ENCODE measurements around the gene CEACAM21.

Gene CEACAM21

GRCh38 chr19:41575998-41576397, at the start of gene CEACAM21:
CEACAM21 (plus strand) TSS chr19:41576166; CDS start chr19:41576275, 109 bp downstream.
- no peak for DNase-seq (ENCODE audit: low read depth)

GRCh38 chr19:41527089-41527488, 48.9 kb upstream of the CEACAM21 start:
- no peak for DNase-seq (ENCODE audit: low read depth)

DNA sequence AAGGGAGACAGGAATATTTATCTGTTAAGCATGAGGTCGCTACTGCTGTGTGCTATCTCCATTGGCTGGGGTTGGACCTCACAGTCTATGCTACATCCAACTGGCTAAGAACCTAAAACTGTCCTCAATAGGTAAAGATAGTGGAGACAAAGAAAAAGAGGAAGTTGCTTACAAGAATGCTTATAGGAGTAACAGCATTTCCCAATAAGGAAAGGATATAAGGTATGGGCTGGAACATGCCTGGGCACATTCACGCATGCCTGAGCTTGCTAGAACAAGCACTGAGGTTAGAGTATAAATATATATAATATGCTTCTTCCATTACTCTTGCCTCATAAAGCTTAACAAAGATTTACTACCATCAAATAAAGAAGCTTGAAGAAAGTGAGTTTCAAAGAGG, 47.9 kb upstream of the CEACAM21 start:
- no peak for DNase-seq (ENCODE audit: low read depth)

DNA sequence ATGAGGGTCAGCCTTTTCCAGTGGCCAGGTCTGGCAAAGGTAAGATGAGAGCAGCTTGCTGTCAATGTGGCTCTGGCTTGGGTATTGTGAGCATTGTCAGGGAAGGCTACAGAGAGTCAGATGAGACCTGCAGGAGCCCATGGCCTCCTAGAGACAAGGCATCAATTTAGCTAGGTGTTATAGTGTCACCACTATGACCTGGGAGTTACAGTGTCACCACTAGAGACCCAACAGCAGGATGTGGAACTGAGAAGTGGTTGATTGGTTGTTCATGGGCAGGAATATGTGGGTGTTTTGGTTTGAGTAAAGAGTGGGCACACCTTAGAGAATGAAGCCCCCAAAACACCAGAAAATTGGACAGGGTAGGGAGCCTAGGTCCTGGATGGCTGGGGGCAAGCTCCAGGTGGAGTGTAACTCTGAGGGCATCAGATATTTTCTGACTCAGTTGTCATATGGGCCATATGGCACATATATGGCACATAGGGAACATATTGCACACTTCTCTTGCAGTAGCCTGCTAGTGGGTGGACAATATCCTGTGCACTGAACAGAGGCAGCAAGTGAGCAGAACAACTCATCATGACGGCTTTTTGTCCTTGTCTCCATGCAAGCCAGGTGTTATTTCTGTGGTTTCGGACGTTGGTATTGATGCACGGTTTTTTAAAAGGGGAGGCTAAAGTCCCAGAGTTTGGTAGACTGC, 46.3 kb upstream of the CEACAM21 start:
- DNase-seq (ENCODE audit: low read depth): no peak

DNA sequence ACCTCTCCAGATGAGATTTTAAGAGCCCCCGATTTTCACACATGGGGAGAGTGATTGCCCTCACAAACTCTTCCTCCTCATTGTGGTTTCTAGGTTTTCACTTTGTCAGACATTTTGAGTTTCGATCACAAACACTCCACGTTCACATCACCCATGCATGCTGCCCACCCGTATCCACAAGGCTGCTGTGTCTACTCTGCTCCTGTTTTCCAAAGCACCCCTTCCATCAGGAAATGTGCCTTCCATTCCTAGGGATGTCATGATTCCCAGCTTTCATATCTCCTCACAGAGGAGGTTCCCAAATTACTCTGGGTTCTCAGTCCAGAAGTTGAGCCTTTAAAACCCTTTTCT, 45.8 kb upstream of the CEACAM21 start:
- no peak for DNase-seq (ENCODE audit: low read depth)

GRCh38 chr19:41530761-41531301, 45.1 kb upstream of the CEACAM21 start:
- no peak for DNase-seq (ENCODE audit: low read depth)

DNA sequence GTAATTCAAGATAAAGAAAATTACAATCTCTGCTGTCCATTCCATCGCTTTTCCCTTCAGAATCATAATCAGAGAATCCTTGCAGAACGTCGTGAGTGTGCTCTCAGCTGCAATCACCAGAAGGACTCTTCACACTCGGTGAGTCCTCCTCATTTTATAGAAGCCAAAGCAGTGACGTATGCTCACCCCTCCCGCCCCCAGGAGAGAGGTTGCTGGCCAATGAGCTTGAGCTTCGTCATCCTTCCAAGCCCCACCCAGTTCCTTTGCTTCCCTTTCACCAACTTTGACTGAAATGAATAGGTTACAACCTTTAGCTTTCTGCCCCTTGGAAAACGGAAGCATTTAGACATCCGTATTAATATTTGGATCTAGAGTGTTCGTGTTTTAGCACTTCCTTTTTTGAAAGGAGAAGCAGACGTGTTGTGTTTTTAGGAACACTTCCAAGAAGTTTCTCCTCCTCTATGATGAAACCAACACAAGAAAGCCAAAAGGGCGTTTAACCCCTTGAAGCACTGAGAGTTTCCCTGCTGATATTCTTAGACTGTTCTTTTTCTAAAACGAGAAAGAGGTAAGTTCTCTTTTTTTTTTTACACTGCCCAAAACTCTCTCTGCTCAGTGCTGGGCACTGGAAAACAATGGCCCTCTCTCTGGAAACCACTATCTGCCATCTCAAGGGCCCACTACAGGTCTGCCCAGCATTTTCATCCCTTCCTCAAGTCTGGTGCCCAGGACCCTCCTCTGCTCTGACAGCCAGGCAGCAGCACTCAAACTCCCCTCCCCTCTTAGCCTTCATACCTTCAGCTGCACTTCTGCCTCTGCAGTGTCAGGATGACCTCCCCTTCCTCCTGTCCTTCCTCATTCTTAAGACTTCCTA, 44.3 kb upstream of the CEACAM21 start:
- DNase-seq (ENCODE audit: low read depth): peak; percentile 11

DNA sequence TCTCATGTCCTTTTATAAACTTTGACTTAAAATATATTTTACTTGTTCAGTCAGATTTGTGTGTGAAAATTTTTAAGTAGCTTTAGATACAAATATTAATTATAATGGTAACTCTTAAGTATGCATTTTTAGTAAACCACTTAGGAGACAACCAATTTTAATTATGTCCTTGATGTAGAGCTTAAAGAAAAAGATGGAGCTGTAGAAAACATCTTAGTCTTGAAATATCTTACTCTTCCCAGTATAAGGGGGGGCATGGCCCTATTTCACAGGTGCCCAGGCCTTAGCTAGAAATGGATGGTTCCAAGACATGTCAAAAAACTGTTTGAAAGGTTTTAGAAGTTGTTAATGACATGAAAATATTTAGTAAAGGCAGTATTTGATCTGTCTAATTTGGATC, 43.4 kb upstream of the CEACAM21 start:
- no peak for DNase-seq (ENCODE audit: low read depth)

GRCh38 chr19:41533671-41534215, 42.2 kb upstream of the CEACAM21 start:
- no peak for DNase-seq (ENCODE audit: low read depth)

DNA sequence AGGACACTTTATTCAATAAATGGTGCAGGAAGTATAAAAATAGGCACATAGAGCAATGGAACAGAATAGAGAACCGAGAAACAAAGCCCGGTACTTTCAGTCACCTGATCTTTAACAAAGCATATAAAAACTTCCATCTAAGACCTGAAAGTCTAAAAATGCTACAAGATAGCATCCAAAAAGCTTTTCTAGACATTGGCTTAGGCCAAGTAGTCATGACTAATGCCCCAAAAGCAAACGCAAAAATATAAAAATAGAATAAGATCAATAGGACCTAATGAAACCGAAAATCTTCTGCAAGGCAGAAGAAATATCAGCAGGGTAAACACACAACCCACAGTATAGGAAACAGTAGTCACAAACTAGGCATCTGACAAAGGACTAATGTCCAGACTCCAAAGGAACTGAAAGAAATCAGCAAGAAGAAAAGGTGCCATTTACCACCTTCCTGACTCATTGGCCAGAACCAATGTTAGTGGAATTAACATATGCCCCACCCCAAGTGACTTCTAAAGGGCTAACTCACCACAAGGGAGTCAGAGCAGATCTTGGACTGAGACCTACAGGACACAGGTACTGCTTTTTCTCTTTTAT, 40.8 kb upstream of the CEACAM21 start:
- no peak for DNase-seq (ENCODE audit: low read depth)

DNA sequence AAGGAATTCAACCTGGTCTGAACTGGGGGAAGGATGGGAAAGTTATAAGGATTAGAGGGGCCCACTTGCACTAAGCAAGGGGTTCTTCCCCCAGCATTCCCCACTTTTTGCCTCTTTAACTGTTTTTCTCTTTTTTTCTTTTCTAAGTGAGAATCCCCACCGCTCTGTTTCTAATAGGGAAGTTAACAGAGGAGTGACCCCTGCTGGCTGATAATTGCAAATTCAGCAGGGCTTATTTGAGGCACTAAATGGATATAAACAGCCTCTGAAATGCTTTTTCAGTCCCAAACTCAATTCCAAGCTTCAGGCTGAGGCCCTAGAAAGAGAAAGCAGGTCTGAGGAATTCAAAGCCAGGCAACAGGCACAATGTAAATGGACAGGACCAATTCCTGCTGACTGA, 38.2 kb upstream of the CEACAM21 start:
- no peak for DNase-seq (ENCODE audit: low read depth)

DNA sequence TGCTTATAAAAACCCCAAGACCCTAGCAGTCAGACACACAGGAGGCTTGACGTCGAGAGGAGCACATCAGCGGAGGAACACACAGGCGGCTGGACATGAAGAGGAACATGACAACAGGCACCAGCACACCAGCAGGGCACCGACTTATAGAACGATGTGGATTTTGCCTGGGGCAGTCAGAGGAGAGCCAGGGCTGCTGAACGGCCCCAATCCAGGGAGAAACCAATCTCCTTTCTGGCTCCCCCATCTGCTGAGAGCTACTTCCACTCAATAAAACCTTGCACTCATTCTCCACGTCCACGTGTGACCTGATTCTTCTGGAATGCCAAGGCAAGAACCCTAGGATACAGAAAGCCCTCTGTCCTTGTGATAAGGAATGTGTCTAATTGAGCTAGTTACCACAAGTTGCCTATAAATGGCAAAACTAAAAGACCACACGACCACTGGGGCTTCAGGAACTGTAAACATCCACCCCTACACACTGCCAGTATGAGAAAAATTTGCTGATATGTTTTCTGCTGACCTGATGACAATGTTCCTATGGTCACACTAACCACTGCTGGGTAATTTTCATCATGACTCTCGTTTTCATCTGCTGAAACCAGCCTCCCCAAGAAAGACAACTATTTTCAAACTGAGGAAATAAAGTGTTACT, 35.8 kb upstream of the CEACAM21 start:
- DNase-seq (ENCODE audit: low read depth): no peak

DNA sequence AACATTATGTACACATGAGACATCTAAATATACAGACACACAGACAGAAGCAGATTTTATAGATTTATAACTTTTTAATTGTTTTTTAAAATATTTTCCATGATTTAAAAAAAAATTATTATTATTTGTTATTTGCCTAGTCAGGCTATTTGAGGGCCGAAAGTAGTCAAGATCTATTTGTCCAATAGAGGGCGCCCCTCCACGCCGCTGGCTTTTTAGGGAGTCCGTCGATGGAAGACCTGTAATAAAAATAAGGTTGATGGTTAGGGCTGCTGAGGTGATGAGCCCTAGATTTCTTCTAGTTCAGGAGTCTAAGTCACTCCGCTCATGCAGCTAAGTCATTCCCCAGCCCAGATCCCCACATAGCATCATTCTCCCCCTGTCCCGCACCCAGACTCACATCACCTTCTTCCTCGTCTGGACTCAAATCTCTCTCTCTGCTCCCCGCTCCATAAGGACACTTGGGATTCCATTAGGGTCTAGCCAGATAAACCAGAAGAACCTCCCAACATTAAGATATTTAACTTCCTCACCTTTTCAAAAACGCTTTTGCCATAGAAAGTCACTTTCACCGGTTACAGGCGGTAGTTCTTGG, 33.9 kb upstream of the CEACAM21 start:
- no peak for DNase-seq (ENCODE audit: low read depth)

DNA sequence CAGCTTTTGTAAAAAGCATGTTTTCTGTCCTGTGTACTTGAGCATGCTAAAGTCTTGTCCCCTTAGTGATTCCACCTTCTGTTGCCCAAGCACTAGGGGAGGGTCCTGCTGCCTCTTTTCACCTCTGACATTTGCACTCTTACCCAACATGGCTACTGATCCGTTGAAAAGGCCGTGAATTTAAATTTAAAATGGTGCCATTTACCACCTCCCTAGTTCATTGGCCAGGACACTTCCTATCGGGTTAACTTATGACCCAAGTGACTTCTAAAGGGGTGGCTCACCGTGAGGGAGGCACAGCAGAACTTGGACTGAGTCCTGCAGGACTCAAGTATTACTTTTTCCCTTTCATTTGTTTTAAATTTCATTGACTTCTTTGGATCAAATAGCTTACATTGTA, 33.3 kb upstream of the CEACAM21 start:
- DNase-seq (ENCODE audit: low read depth): no peak

DNA sequence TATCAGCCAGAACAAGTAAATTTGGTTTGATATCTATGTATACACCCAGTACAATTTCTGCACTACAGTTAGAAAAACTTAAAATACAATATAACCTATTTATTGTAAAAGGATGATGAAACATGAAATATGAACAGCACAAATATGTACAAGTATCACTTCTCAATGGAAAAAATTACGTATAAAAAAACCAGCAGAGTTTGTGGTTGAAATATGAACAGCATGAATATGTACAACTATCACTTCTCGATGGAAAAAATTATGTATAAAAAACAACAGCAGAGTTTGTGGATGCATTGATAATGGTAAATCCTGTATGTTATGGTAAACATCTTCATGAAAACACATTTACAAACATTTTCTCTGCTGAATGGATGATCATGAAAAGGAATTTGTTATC, 32.4 kb upstream of the CEACAM21 start:
- DNase-seq (ENCODE audit: low read depth): no peak

DNA sequence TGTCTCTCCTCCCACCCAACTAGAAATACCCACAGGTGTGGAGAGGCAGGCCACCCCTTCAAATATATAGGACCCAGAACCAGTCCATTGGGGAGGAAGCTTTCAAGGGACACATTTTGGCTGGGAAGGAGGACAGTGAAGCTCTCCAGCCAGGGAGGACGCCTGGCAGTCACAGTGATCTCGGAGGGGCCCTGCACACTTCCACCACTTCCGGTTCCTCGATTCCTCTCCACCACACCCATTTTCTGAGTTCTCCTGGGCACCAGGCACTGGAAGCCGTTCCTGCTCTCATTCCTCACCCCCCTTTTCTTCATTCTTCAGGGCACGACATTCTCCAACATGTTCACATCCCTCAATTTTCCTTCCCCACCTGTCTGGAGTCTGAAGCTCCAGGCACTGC, 30.4 kb upstream of the CEACAM21 start:
- no peak for DNase-seq (ENCODE audit: low read depth)

- no peak for DNase-seq (ENCODE audit: low read depth)
Measured at GRCh38 chr19:41546386-41546789, 29.6 kb upstream of the CEACAM21 start.

- DNase-seq (ENCODE audit: low read depth): no peak
Measured at GRCh38 chr19:41546961-41547360, 29.0 kb upstream of the CEACAM21 start.

DNA sequence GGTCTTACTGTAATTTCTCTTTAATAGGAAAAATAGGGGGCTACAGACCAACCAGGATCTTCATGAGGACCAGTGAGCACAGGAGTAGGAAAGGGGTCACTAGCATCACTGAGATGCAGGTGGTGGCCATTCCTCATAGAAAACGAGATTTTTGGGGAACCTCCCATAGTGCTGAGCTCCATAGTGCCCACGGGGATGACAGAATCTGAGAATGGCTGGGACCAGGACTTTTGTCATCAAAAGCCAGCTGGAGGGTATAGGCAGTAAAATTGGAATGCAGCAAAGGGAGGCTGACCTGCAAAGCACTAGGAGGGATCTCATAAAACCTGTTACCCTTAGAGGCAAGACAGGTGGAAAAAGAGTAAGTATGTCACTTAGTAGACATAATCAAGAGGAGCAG, 28.4 kb upstream of the CEACAM21 start:
- no peak for DNase-seq (ENCODE audit: low read depth)

- DNase-seq (ENCODE audit: low read depth): no peak
Measured at GRCh38 chr19:41548047-41548446, 27.9 kb upstream of the CEACAM21 start.

- no peak for DNase-seq (ENCODE audit: low read depth)
Measured at GRCh38 chr19:41548954-41549688, 26.8 kb upstream of the CEACAM21 start.

Measured in GM04504 (cell line).